Right atrium auricular region (tissue), 2 donors: Measurements from ENCODE around the gene GNPDA2. TPM values are rescaled to one million over a fixed set of nuclear protein-coding genes. Genes with fewer than 3 reads are reported as not detected.

ENCODE experiments used
- DNase-seq: peaks from one replicate; pipeline ENCODE4 v3.0.0-alpha.2; 2019; ENCODE audit warnings: low spot score
- H3K27ac ChIP-seq, 2 donors: fragments of 200-600 bp; sonication (generic); 1 replicate in 1 of 2; 2 replicates in 1 of 2; pipeline ENCODE4 v1.5.1; 2016 to 2019
- H3K27me3 ChIP-seq, 2 donors: fragments of 200-600 bp; sonication (generic); one replicate each; pipeline versions ENCODE4 v1.5.1 to v1.6.0; 2017 to 2019
- H3K36me3 ChIP-seq: fragments of 200-600 bp; sonication (generic); one replicate; pipeline ENCODE4 v1.5.1; 2016
- H3K4me1 ChIP-seq, 2 donors: fragments of 200-600 bp; sonication (generic); one replicate each; pipeline versions ENCODE4 v1.5.1 to v1.6.0; 2017 to 2019
- H3K4me3 ChIP-seq, 2 donors: fragments of 200-600 bp; sonication (generic); 1 replicate in 1 of 2; 2 replicates in 1 of 2; pipeline ENCODE4 v1.5.1; 2017 to 2019; ENCODE audit warnings: mild to moderate bottlenecking in 1 of 2, moderate library complexity in 1 of 2
- H3K9me3 ChIP-seq, 2 donors: fragments of 200-600 bp; sonication (generic); one replicate each; pipeline ENCODE4 v1.5.1; 2019
- total RNA-seq, 2 donors: library from RNA; depleted of rRNA; stranded (reverse); fragments of >200 nt; gene quantifications; one replicate each; pipeline ENCODE4 v1.1.0, GENCODE V29; 2016
- TF ChIP-seq, protein P1 (sequence below), 2 donors: fragments of 200-600 bp; sonication (generic); IDR thresholded peaks; one replicate each; pipeline ENCODE4 v1.5.1; 2019; ENCODE audit warnings: antibody characterized with exemption in 2 of 2

GNPDA2 gene
- total RNA-seq: 10 to 100 TPM; 11.6 to 13.8 TPM

DNA sequence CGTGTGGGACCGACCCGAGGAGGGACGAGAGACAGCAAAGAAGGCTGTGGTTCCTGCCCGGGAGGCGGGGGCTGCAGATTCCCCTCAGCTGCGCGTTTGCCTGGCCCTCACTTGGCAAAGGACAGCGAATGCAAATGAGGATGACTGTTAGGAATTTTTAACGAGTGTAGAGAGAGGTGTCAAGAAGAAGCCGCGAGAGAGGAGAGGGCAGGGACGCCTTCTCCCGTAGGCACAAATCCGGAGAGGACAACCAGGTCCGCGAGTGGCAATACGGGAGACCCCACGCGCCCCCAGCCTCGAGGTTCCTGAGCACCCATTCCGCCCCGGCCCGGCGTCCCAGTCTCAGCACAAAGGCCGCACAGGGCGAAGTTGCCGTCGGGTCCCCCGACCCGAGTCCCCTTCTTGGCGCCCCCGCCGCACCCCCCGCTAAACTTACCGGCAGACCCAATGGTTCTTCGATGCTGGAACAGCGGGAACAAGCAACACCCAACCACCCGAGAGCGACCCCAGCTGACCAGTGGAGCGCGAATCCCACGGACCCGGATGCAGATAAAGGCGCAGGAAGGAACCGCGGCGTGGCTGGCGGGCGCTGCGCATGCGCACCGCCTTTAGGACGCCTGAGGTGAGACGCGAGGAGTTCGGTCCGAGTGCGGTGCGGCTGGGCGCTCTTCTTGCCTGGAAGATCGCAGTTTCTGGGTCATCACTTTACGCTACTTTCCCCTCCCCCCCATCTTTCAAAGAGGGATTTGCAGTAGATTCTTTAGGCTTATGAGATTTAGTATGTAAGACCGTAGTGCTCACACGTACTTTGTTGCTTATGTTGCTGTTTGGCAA lies at the start of gene GNPDA2:
TSS of gene GNPDA2 (minus strand) at position 519 of the 834 bp plus-strand sequence. CDS start 4,349 bp downstream, outside the sequence.
- no peaks in the 10 kb centered on the region for H3K9me3 ChIP-seq
- H3K4me1 ChIP-seq: peaks cover 0 to 15% of the 10 kb centered on the region in 2 donors
- H3K4me3 ChIP-seq: peak within 1 kb of the TSS; percentile 92 to 95
- TF ChIP-seq, protein P1, sequence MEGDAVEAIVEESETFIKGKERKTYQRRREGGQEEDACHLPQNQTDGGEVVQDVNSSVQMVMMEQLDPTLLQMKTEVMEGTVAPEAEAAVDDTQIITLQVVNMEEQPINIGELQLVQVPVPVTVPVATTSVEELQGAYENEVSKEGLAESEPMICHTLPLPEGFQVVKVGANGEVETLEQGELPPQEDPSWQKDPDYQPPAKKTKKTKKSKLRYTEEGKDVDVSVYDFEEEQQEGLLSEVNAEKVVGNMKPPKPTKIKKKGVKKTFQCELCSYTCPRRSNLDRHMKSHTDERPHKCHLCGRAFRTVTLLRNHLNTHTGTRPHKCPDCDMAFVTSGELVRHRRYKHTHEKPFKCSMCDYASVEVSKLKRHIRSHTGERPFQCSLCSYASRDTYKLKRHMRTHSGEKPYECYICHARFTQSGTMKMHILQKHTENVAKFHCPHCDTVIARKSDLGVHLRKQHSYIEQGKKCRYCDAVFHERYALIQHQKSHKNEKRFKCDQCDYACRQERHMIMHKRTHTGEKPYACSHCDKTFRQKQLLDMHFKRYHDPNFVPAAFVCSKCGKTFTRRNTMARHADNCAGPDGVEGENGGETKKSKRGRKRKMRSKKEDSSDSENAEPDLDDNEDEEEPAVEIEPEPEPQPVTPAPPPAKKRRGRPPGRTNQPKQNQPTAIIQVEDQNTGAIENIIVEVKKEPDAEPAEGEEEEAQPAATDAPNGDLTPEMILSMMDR (IDR thresholded peaks at IDR 0.05): peak in 1 of 2 donors; percentile 51
- no peaks in the 10 kb centered on the region for H3K27me3 ChIP-seq
- peak; percentile 95 for DNase-seq
- H3K36me3 ChIP-seq: no peaks in the 10 kb centered on the region
- peak within 1 kb of the TSS; percentile 88 to 91 for H3K27ac ChIP-seq

GRCh38 chr4:44772340-44772739 lies 46.0 kb upstream of the GNPDA2 start:
- Histone ChIP-seq H3K27ac (no peak overlapping the region), H3K4me1 (peaks cover 0 to 8% of the 10 kb centered on the region in 2 donors), H3K27me3 (no peaks in the 10 kb centered on the region), H3K9me3 (peaks cover 0 to 4% of the 10 kb centered on the region in 2 donors), H3K36me3 (no peaks in the 10 kb centered on the region), H3K4me3 (no peak overlapping the region)
- TF ChIP-seq, protein P1 (IDR thresholded peaks at IDR 0.05): no peak
- DNase-seq: no peak

GRCh38 chr4:44771789-44772188 lies 45.4 kb upstream of the GNPDA2 start:
- peaks cover 0 to 8% of the 10 kb centered on the region in 2 donors for H3K4me1 ChIP-seq
- TF ChIP-seq, protein P1 (IDR thresholded peaks at IDR 0.05): no peak
- DNase-seq: no peak
- H3K36me3 ChIP-seq: no peaks in the 10 kb centered on the region
- no peaks in the 10 kb centered on the region for H3K27me3 ChIP-seq
- no peak overlapping the region for H3K27ac ChIP-seq
- peaks cover 0 to 4% of the 10 kb centered on the region in 2 donors for H3K9me3 ChIP-seq
- no peak overlapping the region for H3K4me3 ChIP-seq

GRCh38 chr4:44766453-44766852 lies 40.1 kb upstream of the GNPDA2 start:
- TF ChIP-seq, protein P1 (IDR thresholded peaks at IDR 0.05): no peak
- H3K4me3 ChIP-seq: no peak overlapping the region

GRCh38 chr4:44765116-44765515 lies 38.8 kb upstream of the GNPDA2 start:
- no peaks in the 10 kb centered on the region for H3K36me3 ChIP-seq
- no peak for DNase-seq
- H3K4me1 ChIP-seq: peaks cover 0 to 12% of the 10 kb centered on the region in 2 donors
- H3K9me3 ChIP-seq: no peaks in the 10 kb centered on the region
- no peaks in the 10 kb centered on the region for H3K27me3 ChIP-seq
- peak overlapping the region in 1 of 2 donors; percentile 45 for H3K27ac ChIP-seq
- TF ChIP-seq, protein P1 (IDR thresholded peaks at IDR 0.05): no peak
- no peak overlapping the region for H3K4me3 ChIP-seq

More at GRCh38 chr4:44766453-44766852, 40.1 kb upstream of the GNPDA2 start:
- Histone ChIP-seq H3K27me3 (no peaks in the 10 kb centered on the region), H3K4me1 (peaks cover 0 to 8% of the 10 kb centered on the region in 2 donors), H3K36me3 (no peaks in the 10 kb centered on the region), H3K27ac (no peak overlapping the region), H3K9me3 (no peaks in the 10 kb centered on the region)
- no peak for DNase-seq
